ENCODE results near the gene IL15RA.

GRCh38 chr10:5947471-5948207, 29.7 kb downstream of the IL15RA start:
- TF ChIP-seq CTCF (IDR thresholded peaks at IDR 0.05; ENCODE audit: insufficient read depth, low read depth, low read length) (no peak), EZH2 (IDR thresholded peaks at IDR 0.05; ENCODE audit: insufficient read depth, low read length) (no peak)
